Measurements from ENCODE around the gene ST3GAL5.

GRCh38 chr2:85866165-85866659, 22.6 kb downstream of the ST3GAL5 start:
- TF ChIP-seq POLR2A (IDR thresholded peaks at IDR 0.05; ENCODE audit: low read depth, low read length) (no peak), TAF1 (IDR thresholded peaks at IDR 0.05; ENCODE audit: low read depth, low read length) (no peak)
